Hepatocyte (in vitro differentiated cells): ENCODE data around the gene INTS6.

Experiments
- EZH2phosphoT487 ChIP-seq: fragments of 200-600 bp; sonication (generic); IDR thresholded peaks from one replicate; pipeline ENCODE4 v1.6.1; 2018; ENCODE audit warnings: antibody characterized with exemption, mild to moderate bottlenecking, low read depth, moderate library complexity; ENCODE audit not compliant: unreplicated experiment, severe bottlenecking
- TF ChIP-seq, protein P1 (sequence below): fragments of 200-600 bp; sonication (generic); IDR thresholded peaks from 2 replicates; pipeline ENCODE4 v1.5.1; 2016; ENCODE audit warnings: antibody characterized with exemption, mild to moderate bottlenecking; ENCODE audit not compliant: poor library complexity

DNA sequence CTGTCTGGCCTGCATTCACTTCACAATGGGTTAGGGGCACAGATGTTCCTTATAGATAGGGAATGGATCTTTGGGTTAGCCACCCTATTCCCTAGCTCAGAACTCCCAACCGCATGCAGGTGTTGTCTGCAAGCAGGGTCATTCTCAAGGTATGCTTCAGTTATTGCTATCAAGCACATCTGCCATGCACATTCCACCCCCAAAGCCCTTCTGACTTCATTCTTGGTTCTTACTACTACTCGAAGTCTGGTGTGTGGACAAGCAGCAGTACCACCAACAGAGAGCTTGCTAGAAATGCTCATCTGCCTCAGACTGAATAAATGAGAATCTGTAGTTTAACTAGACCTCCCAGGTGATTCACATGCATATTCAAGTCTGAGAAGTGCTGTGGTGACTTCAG is 82.0 kb downstream of the INTS6 start:
- TF ChIP-seq, protein P1, sequence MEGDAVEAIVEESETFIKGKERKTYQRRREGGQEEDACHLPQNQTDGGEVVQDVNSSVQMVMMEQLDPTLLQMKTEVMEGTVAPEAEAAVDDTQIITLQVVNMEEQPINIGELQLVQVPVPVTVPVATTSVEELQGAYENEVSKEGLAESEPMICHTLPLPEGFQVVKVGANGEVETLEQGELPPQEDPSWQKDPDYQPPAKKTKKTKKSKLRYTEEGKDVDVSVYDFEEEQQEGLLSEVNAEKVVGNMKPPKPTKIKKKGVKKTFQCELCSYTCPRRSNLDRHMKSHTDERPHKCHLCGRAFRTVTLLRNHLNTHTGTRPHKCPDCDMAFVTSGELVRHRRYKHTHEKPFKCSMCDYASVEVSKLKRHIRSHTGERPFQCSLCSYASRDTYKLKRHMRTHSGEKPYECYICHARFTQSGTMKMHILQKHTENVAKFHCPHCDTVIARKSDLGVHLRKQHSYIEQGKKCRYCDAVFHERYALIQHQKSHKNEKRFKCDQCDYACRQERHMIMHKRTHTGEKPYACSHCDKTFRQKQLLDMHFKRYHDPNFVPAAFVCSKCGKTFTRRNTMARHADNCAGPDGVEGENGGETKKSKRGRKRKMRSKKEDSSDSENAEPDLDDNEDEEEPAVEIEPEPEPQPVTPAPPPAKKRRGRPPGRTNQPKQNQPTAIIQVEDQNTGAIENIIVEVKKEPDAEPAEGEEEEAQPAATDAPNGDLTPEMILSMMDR = no peak
- TF ChIP-seq EZH2phosphoT487 = no peak
